OCI-LY1 (cell line): Measurements from ENCODE around the gene MYO18B.

ENCODE experiments used
- H2AFZ ChIP-seq: fragments of 200-600 bp; sonication (generic), shearing (Covaris generic); 2 replicates; pipeline ENCODE4 v1.6.0; 2014; ENCODE audit warnings: antibody characterized with exemption, mild to moderate bottlenecking, low read length
- H3F3A ChIP-seq: fragments of 200-600 bp; sonication (generic), shearing (Covaris generic); 2 replicates; pipeline ENCODE4 v1.6.0; 2014; ENCODE audit warnings: mild to moderate bottlenecking, antibody characterized with exemption, low read length, moderate library complexity; ENCODE audit not compliant: insufficient read depth
- H3K27ac ChIP-seq: fragments of 200-600 bp; sonication (generic); 2 replicates; pipeline ENCODE4 v1.5.1; 2014; ENCODE audit warnings: low read length, mixed run types, mild to moderate bottlenecking, low read depth; ENCODE audit not compliant: poor library complexity, severe bottlenecking
- H3K27me3 ChIP-seq: fragments of 200-600 bp; sonication (generic); 2 replicates; pipeline ENCODE4 v1.6.0; 2014; ENCODE audit warnings: antibody characterized with exemption, mild to moderate bottlenecking, low read length, moderate library complexity; ENCODE audit not compliant: insufficient read depth
- H3K36me3 ChIP-seq: fragments of 200-600 bp; sonication (generic); 2 replicates; pipeline ENCODE4 v1.6.1; 2014; ENCODE audit warnings: mild to moderate bottlenecking, antibody characterized with exemption, low read length, moderate library complexity, mixed read lengths; ENCODE audit not compliant: insufficient read depth
- H3K4me1 ChIP-seq: fragments of 200-600 bp; sonication (generic); 2 replicates; pipeline ENCODE4 v1.5.1; 2014; ENCODE audit warnings: mild to moderate bottlenecking, low read length, moderate library complexity; ENCODE audit not compliant: insufficient read depth, severe bottlenecking
- H3K4me2 ChIP-seq: fragments of 200-600 bp; sonication (generic), shearing (Covaris generic); 2 replicates; pipeline ENCODE4 v1.6.1; 2014; ENCODE audit warnings: low read length
- H3K4me3 ChIP-seq: fragments of 200-600 bp; sonication (generic); 2 replicates; pipeline ENCODE4 v1.5.1; 2014; ENCODE audit warnings: low read length, low read depth, mild to moderate bottlenecking, mixed read lengths; ENCODE audit not compliant: poor library complexity, severe bottlenecking
- H3K79me2 ChIP-seq: fragments of 200-600 bp; shearing (Covaris generic); 2 replicates; pipeline ENCODE4 v1.6.1; 2016; ENCODE audit warnings: mixed run types, low read length, mixed read lengths; ENCODE audit not compliant: insufficient read depth
- H3K9ac ChIP-seq: fragments of 200-600 bp; sonication (generic), shearing (Covaris generic); 2 replicates; pipeline ENCODE4 v1.6.1; 2014; ENCODE audit warnings: mild to moderate bottlenecking, low read length, mixed read lengths
- H3K9me2 ChIP-seq: fragments of 200-600 bp; sonication (generic), shearing (Covaris generic); 2 replicates; pipeline ENCODE4 v1.6.1; 2014; ENCODE audit warnings: low read depth, mild to moderate bottlenecking, low read length, mixed read lengths
- H3K9me3 ChIP-seq: fragments of 200-600 bp; shearing (Covaris generic); 2 replicates; pipeline ENCODE4 v1.6.1; 2014; ENCODE audit warnings: low read length, mixed read lengths
- H4K20me1 ChIP-seq: fragments of 200-600 bp; sonication (generic), shearing (Covaris generic); 2 replicates; pipeline ENCODE4 v1.6.0; 2016; ENCODE audit warnings: mild to moderate bottlenecking, low read length; ENCODE audit not compliant: insufficient read depth
- EZH2 ChIP-seq: fragments of 200-600 bp; sonication (generic), shearing (Covaris generic); IDR thresholded peaks from 2 replicates; pipeline ENCODE4 v1.8.0; 2017; ENCODE audit warnings: borderline replicate concordance, mixed run types, mild to moderate bottlenecking, antibody characterized with exemption, low read length, moderate library complexity, mixed read lengths
- TF ChIP-seq, protein P1 (sequence below): fragments of 200-600 bp; sonication (generic), shearing (Covaris generic); IDR thresholded peaks from 2 replicates; pipeline ENCODE4 v1.5.1; 2017; ENCODE audit warnings: mild to moderate bottlenecking, antibody characterized with exemption, low read length, moderate library complexity, mixed read lengths

The MYO18B gene

DNA sequence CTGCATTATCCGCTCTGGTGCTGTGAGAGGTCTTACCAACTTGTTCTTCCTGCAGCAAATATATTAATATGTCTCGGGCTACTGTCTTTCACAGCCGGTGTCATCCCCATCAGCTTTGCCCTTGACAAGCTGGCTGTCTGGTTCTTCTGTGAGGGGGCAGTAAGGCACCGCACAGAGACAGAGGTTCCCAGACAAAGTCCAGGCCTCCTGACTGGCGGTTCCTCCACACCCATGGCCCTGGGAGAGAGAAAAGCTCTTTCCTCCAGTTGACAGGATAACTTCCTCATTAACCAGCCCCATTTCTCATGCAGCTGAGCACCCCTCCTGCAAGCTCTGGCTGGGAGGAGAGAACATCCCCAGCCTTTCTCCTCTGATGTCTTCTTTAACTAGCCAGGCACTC is 214.8 kb downstream of the MYO18B start:
- H3K79me2 ChIP-seq = no peaks in the 10 kb centered on the region
- H3K9me3 ChIP-seq = no peaks in the 10 kb centered on the region
- no peak overlapping the region for H3K4me3 ChIP-seq

DNA sequence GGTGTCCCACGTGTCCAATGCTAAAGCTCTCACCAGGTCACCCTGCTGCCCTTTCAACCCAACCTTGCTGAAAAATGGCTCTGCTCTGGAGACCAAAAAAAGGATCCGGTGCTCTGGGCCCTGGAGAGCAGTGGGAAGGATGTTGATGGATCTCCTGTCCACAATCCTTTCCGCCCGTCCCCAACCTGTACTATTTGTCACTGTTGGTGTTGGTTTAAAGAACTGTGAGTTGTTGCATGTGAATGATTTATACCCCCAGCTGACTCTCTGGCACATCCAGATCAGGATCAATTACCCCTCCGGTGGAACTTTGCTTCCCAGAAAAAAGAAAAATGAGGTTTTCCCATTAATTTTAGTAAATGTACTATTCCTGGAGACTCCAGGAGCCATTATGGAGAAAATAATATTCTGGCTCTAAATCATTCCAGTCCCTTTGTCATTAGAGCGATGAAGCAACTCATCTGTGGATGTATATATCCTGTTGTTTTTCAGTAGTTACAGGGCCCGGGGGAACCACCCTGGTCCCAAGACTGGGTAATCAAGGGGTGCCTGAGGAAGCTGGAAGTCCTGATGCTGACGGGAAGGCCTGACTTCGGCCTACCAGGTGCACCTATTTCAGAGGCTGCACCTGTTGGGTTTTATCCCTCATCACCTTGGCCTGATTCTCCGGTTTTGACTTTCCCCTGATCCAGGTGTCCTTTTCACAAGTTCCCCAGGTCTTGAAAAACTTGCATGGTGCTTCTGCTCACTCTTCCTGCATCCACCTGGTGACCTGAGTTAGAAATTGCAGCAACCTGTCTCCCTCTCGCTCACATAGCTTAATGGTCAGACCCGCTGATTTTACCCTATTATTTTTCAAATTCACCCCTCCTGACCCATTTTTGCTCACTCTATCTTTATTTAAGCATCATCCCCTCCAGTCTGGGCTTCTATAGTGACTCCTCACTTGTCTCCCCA is 218.1 kb downstream of the MYO18B start:
- no peaks in the 10 kb centered on the region for H3K79me2 ChIP-seq
- H3K36me3 ChIP-seq = no peaks in the 10 kb centered on the region
- H3K9me3 ChIP-seq = no peaks in the 10 kb centered on the region
- TF ChIP-seq, protein P1, sequence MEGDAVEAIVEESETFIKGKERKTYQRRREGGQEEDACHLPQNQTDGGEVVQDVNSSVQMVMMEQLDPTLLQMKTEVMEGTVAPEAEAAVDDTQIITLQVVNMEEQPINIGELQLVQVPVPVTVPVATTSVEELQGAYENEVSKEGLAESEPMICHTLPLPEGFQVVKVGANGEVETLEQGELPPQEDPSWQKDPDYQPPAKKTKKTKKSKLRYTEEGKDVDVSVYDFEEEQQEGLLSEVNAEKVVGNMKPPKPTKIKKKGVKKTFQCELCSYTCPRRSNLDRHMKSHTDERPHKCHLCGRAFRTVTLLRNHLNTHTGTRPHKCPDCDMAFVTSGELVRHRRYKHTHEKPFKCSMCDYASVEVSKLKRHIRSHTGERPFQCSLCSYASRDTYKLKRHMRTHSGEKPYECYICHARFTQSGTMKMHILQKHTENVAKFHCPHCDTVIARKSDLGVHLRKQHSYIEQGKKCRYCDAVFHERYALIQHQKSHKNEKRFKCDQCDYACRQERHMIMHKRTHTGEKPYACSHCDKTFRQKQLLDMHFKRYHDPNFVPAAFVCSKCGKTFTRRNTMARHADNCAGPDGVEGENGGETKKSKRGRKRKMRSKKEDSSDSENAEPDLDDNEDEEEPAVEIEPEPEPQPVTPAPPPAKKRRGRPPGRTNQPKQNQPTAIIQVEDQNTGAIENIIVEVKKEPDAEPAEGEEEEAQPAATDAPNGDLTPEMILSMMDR = no peak
- no peak for TF ChIP-seq EZH2
- H3K4me1 ChIP-seq = no peaks in the 10 kb centered on the region
- no peaks in the 10 kb centered on the region for H4K20me1 ChIP-seq
- H3K4me3 ChIP-seq = no peak overlapping the region
- no peak overlapping the region for H3K4me2 ChIP-seq
- H3F3A ChIP-seq = no peaks in the 10 kb centered on the region
- H2AFZ ChIP-seq = no peak overlapping the region
- H3K27me3 ChIP-seq = no peaks in the 10 kb centered on the region
- no peak overlapping the region for H3K27ac ChIP-seq
- H3K9ac ChIP-seq = no peak overlapping the region
- H3K9me2 ChIP-seq = no peaks in the 10 kb centered on the region

More for the DNA sequence above, 214.8 kb downstream of the MYO18B start:
- Histone ChIP-seq H3K27me3 (no peaks in the 10 kb centered on the region), H4K20me1 (no peaks in the 10 kb centered on the region), H2AFZ (no peak overlapping the region), H3K4me2 (no peak overlapping the region), H3K36me3 (no peaks in the 10 kb centered on the region), H3K27ac (no peak overlapping the region), H3K4me1 (no peaks in the 10 kb centered on the region), H3F3A (no peaks in the 10 kb centered on the region), H3K9me2 (no peaks in the 10 kb centered on the region), H3K9ac (no peak overlapping the region)
- TF ChIP-seq, protein P1 = no peak
- TF ChIP-seq EZH2 = no peak

DNA sequence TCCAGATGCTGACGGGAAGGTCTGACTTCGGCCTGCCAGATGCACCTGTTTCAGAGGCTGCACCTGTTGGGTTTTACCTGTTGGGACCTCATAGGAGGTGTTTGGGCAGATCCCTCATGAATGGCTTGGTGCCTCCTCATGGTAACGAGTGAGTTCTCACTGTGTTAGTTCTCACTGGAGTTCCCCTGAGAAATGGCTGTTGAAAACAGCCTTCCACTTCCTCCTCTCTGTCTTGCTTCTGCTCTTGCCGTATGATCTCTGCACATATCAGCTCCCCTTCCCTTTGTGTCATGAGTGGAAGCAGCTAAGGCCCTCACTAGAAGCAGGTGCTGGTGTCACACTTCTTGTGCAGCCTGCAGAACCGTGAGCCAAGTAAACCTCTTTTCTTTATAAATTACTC is 219.7 kb downstream of the MYO18B start:
- no peaks in the 10 kb centered on the region for H3K27me3 ChIP-seq
- no peaks in the 10 kb centered on the region for H4K20me1 ChIP-seq
- H3K27ac ChIP-seq = no peak overlapping the region
- H3K36me3 ChIP-seq = no peaks in the 10 kb centered on the region
- H3K9ac ChIP-seq = no peak overlapping the region
- TF ChIP-seq, protein P1 = no peak
- no peak for TF ChIP-seq EZH2
- H3K4me3 ChIP-seq = no peak overlapping the region
- H3K79me2 ChIP-seq = no peaks in the 10 kb centered on the region
- no peaks in the 10 kb centered on the region for H3K9me2 ChIP-seq
- H3K4me1 ChIP-seq = no peaks in the 10 kb centered on the region
- H3K4me2 ChIP-seq = no peak overlapping the region
- no peaks in the 10 kb centered on the region for H3F3A ChIP-seq
- H3K9me3 ChIP-seq = no peaks in the 10 kb centered on the region
- H2AFZ ChIP-seq = no peak overlapping the region
